ENCODE results near the gene NDUFV3.

NDUFV3 gene

DNA sequence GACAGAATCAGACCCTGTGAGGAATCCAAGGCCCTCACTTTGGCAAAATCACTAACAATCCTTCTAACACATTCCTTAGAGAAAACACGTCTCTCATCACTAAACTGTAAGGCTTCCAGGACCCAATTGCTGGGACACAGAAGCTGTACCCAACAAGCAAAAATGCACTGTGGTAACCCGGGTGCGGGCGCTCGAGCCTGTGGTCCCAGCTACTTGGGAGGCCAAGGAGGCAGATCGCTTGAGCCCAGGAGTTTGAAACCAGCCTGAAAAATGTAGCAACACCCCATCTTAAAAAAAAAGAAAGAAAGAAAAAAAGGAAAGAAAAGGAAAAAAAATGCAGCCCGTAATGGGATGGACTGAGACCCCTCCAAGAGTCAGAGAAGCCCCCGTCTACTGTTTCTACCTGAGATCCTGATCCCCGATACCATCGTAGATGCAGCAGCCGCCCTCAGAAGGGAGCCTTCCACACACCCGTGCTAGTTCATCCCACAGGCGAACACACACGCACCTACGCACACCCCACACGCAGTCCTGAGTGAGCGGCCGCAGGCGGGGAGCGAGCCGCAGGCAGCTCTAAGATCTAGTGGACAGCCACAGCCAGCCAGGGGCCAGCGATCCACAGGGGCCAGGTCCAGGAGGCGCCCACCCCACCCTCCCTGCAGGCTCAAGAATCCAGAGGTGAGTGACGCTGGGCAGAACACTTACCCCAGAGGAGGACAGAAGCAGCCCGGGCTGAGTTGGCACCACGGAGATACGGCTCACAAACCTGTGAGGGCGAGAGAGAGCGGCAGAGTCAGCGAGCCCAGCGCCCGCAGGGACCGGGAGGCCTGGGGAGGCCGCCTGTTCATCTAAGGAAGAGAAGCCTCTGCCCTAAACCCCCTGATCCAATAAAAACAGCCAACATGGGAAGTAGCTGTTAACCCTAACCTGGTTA, 33.9 kb upstream of the NDUFV3 start:
- FAIRE-seq = no peak
- no peak for DNase-seq (ENCODE audit: insufficient read length, low spot score)
- TF ChIP-seq, protein P1, sequence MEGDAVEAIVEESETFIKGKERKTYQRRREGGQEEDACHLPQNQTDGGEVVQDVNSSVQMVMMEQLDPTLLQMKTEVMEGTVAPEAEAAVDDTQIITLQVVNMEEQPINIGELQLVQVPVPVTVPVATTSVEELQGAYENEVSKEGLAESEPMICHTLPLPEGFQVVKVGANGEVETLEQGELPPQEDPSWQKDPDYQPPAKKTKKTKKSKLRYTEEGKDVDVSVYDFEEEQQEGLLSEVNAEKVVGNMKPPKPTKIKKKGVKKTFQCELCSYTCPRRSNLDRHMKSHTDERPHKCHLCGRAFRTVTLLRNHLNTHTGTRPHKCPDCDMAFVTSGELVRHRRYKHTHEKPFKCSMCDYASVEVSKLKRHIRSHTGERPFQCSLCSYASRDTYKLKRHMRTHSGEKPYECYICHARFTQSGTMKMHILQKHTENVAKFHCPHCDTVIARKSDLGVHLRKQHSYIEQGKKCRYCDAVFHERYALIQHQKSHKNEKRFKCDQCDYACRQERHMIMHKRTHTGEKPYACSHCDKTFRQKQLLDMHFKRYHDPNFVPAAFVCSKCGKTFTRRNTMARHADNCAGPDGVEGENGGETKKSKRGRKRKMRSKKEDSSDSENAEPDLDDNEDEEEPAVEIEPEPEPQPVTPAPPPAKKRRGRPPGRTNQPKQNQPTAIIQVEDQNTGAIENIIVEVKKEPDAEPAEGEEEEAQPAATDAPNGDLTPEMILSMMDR (IDR thresholded peaks at IDR 0.05; ENCODE audit: insufficient read depth, missing control alignments) = no peak

DNA sequence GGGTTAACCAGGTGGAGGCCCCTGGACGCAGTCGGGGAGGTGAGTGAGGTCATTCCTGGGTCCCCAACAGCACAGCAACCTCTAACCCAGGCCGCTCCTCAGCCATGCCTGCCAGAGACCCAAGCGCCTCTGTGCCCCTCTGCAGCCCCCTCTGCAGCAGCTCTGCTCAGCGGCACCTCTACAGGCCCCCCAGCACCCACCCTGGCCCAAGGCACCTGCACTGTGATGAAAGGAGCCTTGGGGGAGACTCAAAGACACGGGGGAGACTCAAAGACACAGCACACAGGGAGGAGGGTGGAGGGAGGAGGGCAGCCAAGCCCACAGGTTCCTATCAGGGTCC, 33.2 kb upstream of the NDUFV3 start:
- FAIRE-seq (no peak), DNase-seq (ENCODE audit: insufficient read length, low spot score) (no peak)
- TF ChIP-seq, protein P1 (IDR thresholded peaks at IDR 0.05; ENCODE audit: insufficient read depth, missing control alignments) = no peak

DNA sequence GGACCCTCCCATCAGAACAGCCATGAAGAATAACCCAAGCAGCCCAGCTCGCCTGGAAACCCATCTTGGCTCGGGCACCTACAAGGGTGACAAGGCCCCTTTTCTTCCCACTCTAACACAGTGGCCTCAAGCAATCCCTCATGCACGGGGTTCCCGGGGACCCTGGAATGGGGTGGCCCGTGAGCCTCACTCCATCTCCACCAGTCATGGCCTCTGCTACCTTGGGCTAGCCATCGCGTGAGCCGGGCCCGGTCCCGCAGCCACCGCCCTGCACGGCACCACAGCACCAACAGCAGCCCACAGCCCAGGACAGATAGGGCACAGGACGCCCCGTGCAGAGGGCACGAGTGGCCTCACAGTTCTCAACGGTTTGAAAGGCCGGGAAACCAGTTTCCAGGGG, 32.8 kb upstream of the NDUFV3 start:
- TF ChIP-seq, protein P1 (IDR thresholded peaks at IDR 0.05; ENCODE audit: insufficient read depth, missing control alignments) = no peak
- no peak for DNase-seq (ENCODE audit: insufficient read length, low spot score)
- FAIRE-seq = no peak

DNA sequence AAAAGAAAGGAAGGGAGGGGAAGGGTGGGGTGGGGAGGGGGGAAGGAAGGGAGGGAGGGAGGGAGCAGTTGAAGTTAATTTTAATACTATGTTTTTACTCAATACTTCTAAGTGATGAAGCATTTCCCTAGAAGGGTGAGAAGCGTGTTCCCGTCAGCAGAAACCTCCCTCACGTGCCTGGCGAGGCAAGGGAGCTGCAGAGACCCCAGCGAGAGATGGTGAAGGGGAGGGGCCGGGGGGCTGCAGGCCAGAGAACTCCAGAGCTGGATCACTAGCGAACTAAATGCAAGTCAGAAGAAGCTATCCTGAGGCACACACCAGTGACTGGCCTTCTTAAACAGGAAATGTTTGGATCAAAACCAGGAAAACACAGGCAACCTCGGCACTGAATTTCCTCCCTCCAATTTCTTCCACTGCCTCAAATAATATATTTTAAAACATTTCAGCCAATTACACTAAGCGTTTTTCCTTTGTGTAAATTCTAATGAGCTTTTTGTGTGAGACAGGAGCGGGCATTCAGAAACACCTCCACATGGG, 31.7 kb upstream of the NDUFV3 start:
- no peak for FAIRE-seq
- TF ChIP-seq, protein P1 (IDR thresholded peaks at IDR 0.05; ENCODE audit: insufficient read depth, missing control alignments) = no peak
- DNase-seq (ENCODE audit: insufficient read length, low spot score) = no peak

DNA sequence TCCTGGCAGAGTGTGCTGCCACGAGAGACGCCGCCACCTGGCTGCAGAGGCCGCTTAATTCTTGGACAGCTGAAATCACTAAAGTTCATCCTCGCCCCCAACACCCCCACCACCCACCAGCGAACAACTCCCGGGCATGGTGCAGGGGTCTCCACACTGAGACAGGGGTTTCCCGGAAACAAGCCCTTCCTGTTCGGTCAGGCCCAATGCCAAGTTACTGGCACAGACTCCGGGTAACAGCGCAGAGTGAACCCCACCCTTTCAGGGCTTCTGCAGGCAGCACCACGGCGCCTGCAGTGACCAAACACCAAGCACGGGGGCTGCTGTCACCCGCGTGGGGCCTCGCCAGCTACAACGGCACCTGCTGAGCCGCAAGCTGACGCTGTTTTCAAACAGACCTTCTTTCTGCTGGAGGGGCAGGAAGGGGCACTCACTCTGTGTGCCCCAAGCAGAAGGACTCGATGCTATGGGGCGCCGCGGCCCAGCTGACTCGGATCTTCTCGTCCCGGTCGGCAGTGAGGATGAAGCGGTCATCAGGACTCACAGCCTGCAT, 31.2 kb upstream of the NDUFV3 start:
- FAIRE-seq = no peak
- DNase-seq (ENCODE audit: insufficient read length, low spot score) = no peak
- TF ChIP-seq, protein P1 (IDR thresholded peaks at IDR 0.05; ENCODE audit: insufficient read depth, missing control alignments) = no peak

DNA sequence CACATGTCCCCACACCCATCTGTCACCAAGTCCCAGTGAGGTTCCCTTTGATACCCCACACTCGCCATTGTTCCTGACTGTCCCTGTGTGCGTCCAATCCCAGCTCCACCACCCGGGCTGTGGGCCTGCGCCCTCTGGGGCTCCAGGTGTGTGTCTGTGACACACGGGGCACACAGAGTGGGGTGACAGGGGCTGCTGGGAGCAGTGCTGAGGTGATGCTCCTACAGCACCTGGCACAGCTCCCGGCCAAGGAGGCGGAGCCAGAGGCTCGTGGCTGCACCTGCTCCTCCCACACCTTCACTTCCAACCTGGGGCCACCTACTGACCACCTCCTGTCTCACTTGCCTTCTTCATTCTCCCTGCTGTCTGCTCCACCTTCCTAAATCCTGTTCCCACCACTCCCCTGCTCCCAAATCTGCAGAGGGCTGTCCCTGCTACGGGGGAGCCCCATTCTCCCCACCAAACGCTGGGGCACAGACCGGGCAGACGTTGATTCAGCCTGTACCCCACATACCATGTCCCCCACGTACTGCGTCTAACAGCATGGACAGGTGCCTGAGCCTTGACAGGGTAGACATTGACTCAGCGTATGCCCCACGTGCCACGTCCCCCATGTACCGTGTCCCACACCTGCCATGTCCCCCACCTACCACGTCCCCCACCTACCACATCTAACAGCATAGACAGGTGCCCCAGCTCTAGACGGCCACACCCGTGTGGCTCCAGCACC, 30.2 kb upstream of the NDUFV3 start:
- FAIRE-seq (no peak), DNase-seq (ENCODE audit: insufficient read length, low spot score) (no peak)
- TF ChIP-seq, protein P1 (IDR thresholded peaks at IDR 0.05; ENCODE audit: insufficient read depth, missing control alignments) = no peak

All from D721Med (cell line).